SK-N-SH (cell line): ENCODE measurements around the gene PBXIP1. TPM values are rescaled to one million over a fixed set of nuclear protein-coding genes. Genes with fewer than 3 reads are reported as not detected.

Experiments
- CTCF ChIA-PET: fragments of 300-600, 350-600 bp; formaldehyde crosslinking; extraction: SDS; loops from one replicate; lab custom pipeline; 2021; lab: Yijun Ruan, JAX
- POLR2A ChIA-PET: fragments of 350-600 bp; sonication (Branson Sonifier 250); formaldehyde crosslinking; extraction: SDS; loops from one replicate; lab custom pipeline; 2020; ENCODE audit warnings: antibody characterized with exemption, inconsistent platforms; lab: Yijun Ruan, JAX
- DNase-seq: peaks from one replicate; pipeline ENCODE4 v3.0.0; 2012
- H2AFZ ChIP-seq: fragments of 200-600 bp; sonication (generic); 2 replicates; pipeline ENCODE4 v1.8.1; 2016; ENCODE audit warnings: antibody characterized with exemption, mild to moderate bottlenecking, low read depth
- H3F3A ChIP-seq: fragments of 200-600 bp; sonication (generic); replicated peaks from 2 replicates; pipeline ENCODE3; 2016; ENCODE audit warnings: antibody characterized with exemption, mild to moderate bottlenecking; ENCODE audit not compliant: insufficient read depth
- H3K27ac ChIP-seq, 2 experiments: fragments of 200-500 bp in 1 of 2; fragments of 200-600 bp in 1 of 2; sonication (Bioruptor generic) in 1 of 2; sonication (generic), shearing (Covaris generic) in 1 of 2; 2 replicates each; pipeline versions ENCODE4 v1.5.1 to v1.6.1; 2014 to 2016; ENCODE audit warnings: low read depth in 2 of 2, inconsistent platforms in 1 of 2, low read length in 1 of 2, mild to moderate bottlenecking in 1 of 2, mixed read lengths in 1 of 2
- H3K27me3 ChIP-seq: fragments of 200-600 bp; sonication (generic), shearing (Covaris generic); 2 replicates; pipeline ENCODE4 v1.6.1; 2016; ENCODE audit warnings: mixed run types; ENCODE audit not compliant: insufficient read depth
- H3K36me3 ChIP-seq, 2 experiments: fragments of 200-500 bp in 1 of 2; fragments of 200-600 bp in 1 of 2; sonication (Bioruptor generic) in 1 of 2; sonication (generic) in 1 of 2; replicated peaks in 1 of 2; 2 replicates each; pipeline versions ENCODE3 to v1.5.1; 2014 to 2016; ENCODE audit warnings: low read length in 1 of 2, mild to moderate bottlenecking in 1 of 2; ENCODE audit not compliant: insufficient read depth in 2 of 2, control insufficient read depth in 1 of 2
- H3K4me1 ChIP-seq, 2 experiments: fragments of 200-500 bp in 1 of 2; fragments of 200-600 bp in 1 of 2; sonication (Bioruptor generic) in 1 of 2; sonication (generic), shearing (Covaris generic) in 1 of 2; 2 replicates each; pipeline versions ENCODE4 v1.5.1 to v1.6.1; 2014 to 2016; ENCODE audit warnings: low read depth in 1 of 2, low read length in 1 of 2, mixed run types in 1 of 2; ENCODE audit not compliant: insufficient read depth in 2 of 2, control insufficient read depth in 1 of 2
- H3K4me2 ChIP-seq: fragments of 200-600 bp; sonication (generic), shearing (Covaris generic); 2 replicates; pipeline ENCODE4 v1.6.1; 2017; ENCODE audit warnings: mixed run types
- H3K4me3 ChIP-seq, 2 experiments: fragments of 200-500 bp in 1 of 2; fragments of 200-600 bp in 1 of 2; sonication (Bioruptor generic) in 1 of 2; sonication (generic), shearing (Covaris generic) in 1 of 2; 2 replicates each; pipeline versions ENCODE4 v1.5.1 to v1.8.1; 2014 to 2016; ENCODE audit warnings: low read depth in 2 of 2, inconsistent platforms in 1 of 2, low read length in 1 of 2, mild to moderate bottlenecking in 1 of 2, mixed read lengths in 1 of 2, moderate library complexity in 1 of 2
- H3K79me2 ChIP-seq: fragments of 200-600 bp; sonication (generic); 2 replicates; pipeline ENCODE4 v1.8.1; 2017; ENCODE audit warnings: mild to moderate bottlenecking; ENCODE audit not compliant: insufficient read depth
- H3K9ac ChIP-seq: fragments of 200-600 bp; sonication (generic); 2 replicates; pipeline ENCODE4 v1.6.1; 2017; ENCODE audit warnings: mixed run types
- H3K9me2 ChIP-seq: fragments of 200-600 bp; sonication (generic); 2 replicates; pipeline ENCODE4 v1.6.1; 2017; ENCODE audit warnings: mixed run types
- H3K9me3 ChIP-seq: fragments of 200-600 bp; sonication (generic); 2 replicates; pipeline ENCODE4 v1.6.1; 2017; ENCODE audit warnings: mixed run types, mild to moderate bottlenecking, moderate library complexity
- H4K20me1 ChIP-seq: fragments of 200-600 bp; sonication (generic); 2 replicates; pipeline ENCODE4 v1.6.1; 2017; ENCODE audit warnings: mild to moderate bottlenecking, mixed run types; ENCODE audit not compliant: insufficient read depth
- ELF1 ChIP-seq: IDR thresholded peaks from 2 replicates; pipeline ENCODE4 v1.4.0; 2012
- EP300 ChIP-seq, 2 experiments: IDR thresholded peaks; 2 replicates each; pipeline versions ENCODE4 v1.4.0 to v1.6.1; 2012; ENCODE audit warnings: borderline replicate concordance in 1 of 2, low read depth in 1 of 2, low read length in 1 of 2
- FOSL2 ChIP-seq: IDR thresholded peaks from 2 replicates; pipeline ENCODE4 v1.4.0; 2012; ENCODE audit warnings: low read depth, mild to moderate bottlenecking, moderate library complexity, borderline replicate concordance
- GABPA ChIP-seq: IDR thresholded peaks from 2 replicates; pipeline ENCODE4 v1.4.0; 2012; ENCODE audit warnings: low read depth, mild to moderate bottlenecking
- GATA2 ChIP-seq: sonication (generic); formaldehyde crosslinking; IDR thresholded peaks from 2 replicates; pipeline ENCODE4 v1.5.0; 2020; ENCODE audit warnings: mild to moderate bottlenecking, missing genetic modification reagents
- JUND ChIP-seq: IDR thresholded peaks from 2 replicates; pipeline ENCODE4 v1.4.0; 2012
- MEF2A ChIP-seq: IDR thresholded peaks from 2 replicates; pipeline ENCODE4 v1.4.0; 2012; ENCODE audit warnings: low read depth, borderline replicate concordance
- NRF1 ChIP-seq: IDR thresholded peaks from 2 replicates; pipeline ENCODE4 v1.6.1; 2012; ENCODE audit warnings: low read depth, mild to moderate bottlenecking, low read length
- RCOR1 ChIP-seq: fragments of 150-350 bp; IDR thresholded peaks from 2 replicates; pipeline ENCODE4 v1.6.1; 2017; ENCODE audit warnings: antibody characterized with exemption, low read length
- RFX5 ChIP-seq: IDR thresholded peaks from 2 replicates; pipeline ENCODE4 v1.6.1; 2012; ENCODE audit warnings: mild to moderate bottlenecking, improper control_type of control experiment, low read length
- RXRA ChIP-seq: IDR thresholded peaks from 2 replicates; pipeline ENCODE4 v1.4.0; 2012; ENCODE audit warnings: low read depth, mild to moderate bottlenecking, borderline replicate concordance
- SIN3A ChIP-seq: IDR thresholded peaks from 2 replicates; pipeline ENCODE4 v1.6.1; 2012; ENCODE audit warnings: low read depth, mild to moderate bottlenecking, low read length, moderate library complexity, borderline replicate concordance
- SMC3 ChIP-seq: IDR thresholded peaks from 2 replicates; pipeline ENCODE4 v1.6.1; 2012; ENCODE audit warnings: low read depth, low read length, improper control_type of control experiment
- TAF1 ChIP-seq: IDR thresholded peaks from 2 replicates; pipeline ENCODE4 v1.6.1; 2012; ENCODE audit warnings: low read depth, mild to moderate bottlenecking, low read length, moderate library complexity, borderline replicate concordance
- WGBS: methylation state at CpG from one replicate; pipeline ENCODE4 v1.1.6; 2017; ENCODE audit warnings: low lambda C conversion rate; 5-methylcytosine and 5-hydroxymethylcytosine counted together
- polyA plus RNA-seq, 3 experiments: library from polyadenylated mRNA; depleted of rRNA; stranded (reverse); fragments of >200 nt; gene quantifications; 2 replicates each; pipeline ENCODE4 v1.2.3, GENCODE V29; 2012
- TF ChIP-seq, protein P1 (sequence below): IDR thresholded peaks from 2 replicates; pipeline ENCODE4 v1.4.0; 2012; ENCODE audit warnings: low read depth, borderline replicate concordance
- TF ChIP-seq, protein P2 (sequence below): fragments of 200-600 bp; sonication (generic); IDR thresholded peaks from 2 replicates; pipeline ENCODE4 v1.6.1; 2017; ENCODE audit warnings: antibody characterized with exemption, mild to moderate bottlenecking, moderate library complexity
- TF ChIP-seq, protein P3 (sequence below): fragments of 150-350 bp; IDR thresholded peaks from 2 replicates; pipeline ENCODE4 v1.6.1; 2017; ENCODE audit warnings: antibody characterized with exemption, low read length, low read depth, borderline replicate concordance
- TF ChIP-seq, protein P4 (sequence below): IDR thresholded peaks from 2 replicates; pipeline ENCODE4 v1.4.0; 2012; ENCODE audit warnings: low read depth
- TF ChIP-seq, protein P5 (sequence below): fragments of 150-350 bp; IDR thresholded peaks from 2 replicates; pipeline ENCODE4 v1.6.1; 2016; ENCODE audit warnings: mild to moderate bottlenecking, low read depth, low read length
- TF ChIP-seq, protein P6 (sequence below): IDR thresholded peaks from 2 replicates; pipeline ENCODE4 v1.4.0; 2012; ENCODE audit warnings: low read depth, borderline replicate concordance

Gene PBXIP1
- polyA plus RNA-seq, 1 of the 3 experiments (the other 2 are of a cell fraction): 55.9 TPM

DNA sequence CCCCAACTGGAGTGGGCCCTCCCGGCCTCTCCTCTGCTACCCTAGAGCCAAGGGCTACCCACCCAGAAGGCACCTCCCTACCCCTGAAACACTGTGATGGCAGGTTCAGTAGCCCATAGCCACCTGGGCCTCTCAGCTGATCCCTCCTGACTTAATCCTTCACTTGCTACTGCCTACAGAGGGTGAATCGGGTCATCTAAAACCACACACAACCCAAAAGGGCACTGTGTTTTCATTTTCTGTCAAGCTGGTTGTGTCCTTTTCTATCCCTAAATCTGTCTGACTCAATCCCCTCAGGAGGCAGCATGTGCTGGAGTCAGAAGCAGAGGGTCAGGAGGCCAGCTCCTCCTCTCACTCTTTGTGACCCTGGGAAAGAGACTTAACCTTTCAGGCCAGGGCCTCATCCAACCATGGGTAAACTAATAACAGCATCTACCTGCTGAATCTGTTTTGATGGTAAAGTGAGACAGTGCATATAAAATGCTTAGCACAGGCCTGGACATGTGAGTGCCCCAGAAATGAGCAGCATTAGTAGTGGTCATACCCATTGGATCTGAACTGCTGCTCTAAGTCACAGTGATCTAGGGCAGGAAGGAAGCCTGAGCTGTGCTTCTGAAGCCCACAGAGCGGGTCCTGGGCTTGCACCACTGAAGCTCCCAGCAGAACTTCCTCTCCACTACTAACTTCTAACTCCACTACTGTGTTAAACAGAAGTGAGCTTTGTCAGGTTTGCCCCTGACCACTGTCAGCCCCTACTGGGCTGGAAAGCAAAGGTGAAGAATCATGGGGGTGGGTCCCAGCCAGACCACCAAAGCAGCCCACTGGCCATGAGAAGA is 30.3 kb downstream of the PBXIP1 start (continued):
- TF ChIP-seq EP300 (IDR thresholded peaks at IDR 0.05; ENCODE audit: borderline replicate concordance in 1 of 2, low read depth in 1 of 2, low read length in 1 of 2): no peak
- TF ChIP-seq, protein P1, sequence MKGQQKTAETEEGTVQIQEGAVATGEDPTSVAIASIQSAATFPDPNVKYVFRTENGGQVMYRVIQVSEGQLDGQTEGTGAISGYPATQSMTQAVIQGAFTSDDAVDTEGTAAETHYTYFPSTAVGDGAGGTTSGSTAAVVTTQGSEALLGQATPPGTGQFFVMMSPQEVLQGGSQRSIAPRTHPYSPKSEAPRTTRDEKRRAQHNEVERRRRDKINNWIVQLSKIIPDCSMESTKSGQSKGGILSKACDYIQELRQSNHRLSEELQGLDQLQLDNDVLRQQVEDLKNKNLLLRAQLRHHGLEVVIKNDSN: no peak
- TF ChIP-seq, protein P2, sequence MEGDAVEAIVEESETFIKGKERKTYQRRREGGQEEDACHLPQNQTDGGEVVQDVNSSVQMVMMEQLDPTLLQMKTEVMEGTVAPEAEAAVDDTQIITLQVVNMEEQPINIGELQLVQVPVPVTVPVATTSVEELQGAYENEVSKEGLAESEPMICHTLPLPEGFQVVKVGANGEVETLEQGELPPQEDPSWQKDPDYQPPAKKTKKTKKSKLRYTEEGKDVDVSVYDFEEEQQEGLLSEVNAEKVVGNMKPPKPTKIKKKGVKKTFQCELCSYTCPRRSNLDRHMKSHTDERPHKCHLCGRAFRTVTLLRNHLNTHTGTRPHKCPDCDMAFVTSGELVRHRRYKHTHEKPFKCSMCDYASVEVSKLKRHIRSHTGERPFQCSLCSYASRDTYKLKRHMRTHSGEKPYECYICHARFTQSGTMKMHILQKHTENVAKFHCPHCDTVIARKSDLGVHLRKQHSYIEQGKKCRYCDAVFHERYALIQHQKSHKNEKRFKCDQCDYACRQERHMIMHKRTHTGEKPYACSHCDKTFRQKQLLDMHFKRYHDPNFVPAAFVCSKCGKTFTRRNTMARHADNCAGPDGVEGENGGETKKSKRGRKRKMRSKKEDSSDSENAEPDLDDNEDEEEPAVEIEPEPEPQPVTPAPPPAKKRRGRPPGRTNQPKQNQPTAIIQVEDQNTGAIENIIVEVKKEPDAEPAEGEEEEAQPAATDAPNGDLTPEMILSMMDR: no peak
- TF ChIP-seq, protein P3, sequence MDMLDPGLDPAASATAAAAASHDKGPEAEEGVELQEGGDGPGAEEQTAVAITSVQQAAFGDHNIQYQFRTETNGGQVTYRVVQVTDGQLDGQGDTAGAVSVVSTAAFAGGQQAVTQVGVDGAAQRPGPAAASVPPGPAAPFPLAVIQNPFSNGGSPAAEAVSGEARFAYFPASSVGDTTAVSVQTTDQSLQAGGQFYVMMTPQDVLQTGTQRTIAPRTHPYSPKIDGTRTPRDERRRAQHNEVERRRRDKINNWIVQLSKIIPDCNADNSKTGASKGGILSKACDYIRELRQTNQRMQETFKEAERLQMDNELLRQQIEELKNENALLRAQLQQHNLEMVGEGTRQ: no peak

DNA sequence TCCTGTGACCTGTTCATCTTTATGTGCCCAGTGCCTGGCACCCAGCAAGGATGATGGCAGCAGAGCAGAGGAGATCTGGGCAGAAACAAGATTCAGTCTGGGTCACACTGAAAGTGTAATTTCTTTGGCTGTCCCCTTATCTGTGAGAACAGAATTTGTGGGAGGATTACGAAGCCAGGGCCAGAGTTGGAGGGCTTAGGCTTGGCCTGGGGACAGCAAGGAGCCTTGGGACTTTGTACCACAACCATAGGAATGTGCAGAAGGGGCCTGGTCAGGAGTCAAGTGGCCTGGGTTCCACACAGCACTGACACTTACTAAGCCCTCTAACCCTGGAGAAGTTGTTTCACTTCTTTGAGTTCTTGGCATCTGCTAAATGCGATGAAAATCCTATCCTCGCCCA is 32.2 kb downstream of the PBXIP1 start:
- CTCF ChIA-PET: interaction anchor here (0.9 kb wide), 1 partner anchor 254 kb away, joined by 3 read pairs; no protein-coding TSS in a partner anchor
- Histone ChIP-seq H3K4me1 (no peaks in the 10 kb centered on the region), H3K27ac (no peak overlapping the region), H3K4me2 (no peak overlapping the region), H3K4me3 (no peak overlapping the region), H3K9ac (no peak overlapping the region), H3K79me2 (no peaks in the 10 kb centered on the region), H3K9me3 (no peaks in the 10 kb centered on the region), H3K27me3 (no peaks in the 10 kb centered on the region), H3F3A (no peaks in the 10 kb centered on the region), H3K36me3 (peaks cover 0 to 19% of the 10 kb centered on the region in 2 experiments), H2AFZ (no peak overlapping the region), H4K20me1 (no peaks in the 10 kb centered on the region), H3K9me2 (no peaks in the 10 kb centered on the region)
- POLR2A ChIA-PET: no interaction called here
- 96% methylated on average over 3 of the region's 3 CpGs for WGBS
- DNase-seq: no peak
- TF ChIP-seq FOSL2 (no peak), TAF1 (no peak), RXRA (no peak), ELF1 (no peak), RCOR1 (no peak), GATA2 (CRISPR knock-in tag) (no peak), GABPA (no peak), SIN3A (no peak), SMC3 (no peak), MEF2A (no peak), NRF1 (no peak), JUND (no peak), RFX5 (no peak)
- TF ChIP-seq, protein P4, sequence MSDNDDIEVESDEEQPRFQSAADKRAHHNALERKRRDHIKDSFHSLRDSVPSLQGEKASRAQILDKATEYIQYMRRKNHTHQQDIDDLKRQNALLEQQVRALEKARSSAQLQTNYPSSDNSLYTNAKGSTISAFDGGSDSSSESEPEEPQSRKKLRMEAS: no peak
- TF ChIP-seq, protein P5, sequence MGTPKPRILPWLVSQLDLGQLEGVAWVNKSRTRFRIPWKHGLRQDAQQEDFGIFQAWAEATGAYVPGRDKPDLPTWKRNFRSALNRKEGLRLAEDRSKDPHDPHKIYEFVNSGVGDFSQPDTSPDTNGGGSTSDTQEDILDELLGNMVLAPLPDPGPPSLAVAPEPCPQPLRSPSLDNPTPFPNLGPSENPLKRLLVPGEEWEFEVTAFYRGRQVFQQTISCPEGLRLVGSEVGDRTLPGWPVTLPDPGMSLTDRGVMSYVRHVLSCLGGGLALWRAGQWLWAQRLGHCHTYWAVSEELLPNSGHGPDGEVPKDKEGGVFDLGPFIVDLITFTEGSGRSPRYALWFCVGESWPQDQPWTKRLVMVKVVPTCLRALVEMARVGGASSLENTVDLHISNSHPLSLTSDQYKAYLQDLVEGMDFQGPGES: no peak
- TF ChIP-seq, protein P3: no peak
- TF ChIP-seq, protein P6, sequence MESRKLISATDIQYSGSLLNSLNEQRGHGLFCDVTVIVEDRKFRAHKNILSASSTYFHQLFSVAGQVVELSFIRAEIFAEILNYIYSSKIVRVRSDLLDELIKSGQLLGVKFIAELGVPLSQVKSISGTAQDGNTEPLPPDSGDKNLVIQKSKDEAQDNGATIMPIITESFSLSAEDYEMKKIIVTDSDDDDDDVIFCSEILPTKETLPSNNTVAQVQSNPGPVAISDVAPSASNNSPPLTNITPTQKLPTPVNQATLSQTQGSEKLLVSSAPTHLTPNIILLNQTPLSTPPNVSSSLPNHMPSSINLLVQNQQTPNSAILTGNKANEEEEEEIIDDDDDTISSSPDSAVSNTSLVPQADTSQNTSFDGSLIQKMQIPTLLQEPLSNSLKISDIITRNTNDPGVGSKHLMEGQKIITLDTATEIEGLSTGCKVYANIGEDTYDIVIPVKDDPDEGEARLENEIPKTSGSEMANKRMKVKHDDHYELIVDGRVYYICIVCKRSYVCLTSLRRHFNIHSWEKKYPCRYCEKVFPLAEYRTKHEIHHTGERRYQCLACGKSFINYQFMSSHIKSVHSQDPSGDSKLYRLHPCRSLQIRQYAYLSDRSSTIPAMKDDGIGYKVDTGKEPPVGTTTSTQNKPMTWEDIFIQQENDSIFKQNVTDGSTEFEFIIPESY: no peak
